ENCODE data around the gene ZWILCH.

The ZWILCH gene

DNA sequence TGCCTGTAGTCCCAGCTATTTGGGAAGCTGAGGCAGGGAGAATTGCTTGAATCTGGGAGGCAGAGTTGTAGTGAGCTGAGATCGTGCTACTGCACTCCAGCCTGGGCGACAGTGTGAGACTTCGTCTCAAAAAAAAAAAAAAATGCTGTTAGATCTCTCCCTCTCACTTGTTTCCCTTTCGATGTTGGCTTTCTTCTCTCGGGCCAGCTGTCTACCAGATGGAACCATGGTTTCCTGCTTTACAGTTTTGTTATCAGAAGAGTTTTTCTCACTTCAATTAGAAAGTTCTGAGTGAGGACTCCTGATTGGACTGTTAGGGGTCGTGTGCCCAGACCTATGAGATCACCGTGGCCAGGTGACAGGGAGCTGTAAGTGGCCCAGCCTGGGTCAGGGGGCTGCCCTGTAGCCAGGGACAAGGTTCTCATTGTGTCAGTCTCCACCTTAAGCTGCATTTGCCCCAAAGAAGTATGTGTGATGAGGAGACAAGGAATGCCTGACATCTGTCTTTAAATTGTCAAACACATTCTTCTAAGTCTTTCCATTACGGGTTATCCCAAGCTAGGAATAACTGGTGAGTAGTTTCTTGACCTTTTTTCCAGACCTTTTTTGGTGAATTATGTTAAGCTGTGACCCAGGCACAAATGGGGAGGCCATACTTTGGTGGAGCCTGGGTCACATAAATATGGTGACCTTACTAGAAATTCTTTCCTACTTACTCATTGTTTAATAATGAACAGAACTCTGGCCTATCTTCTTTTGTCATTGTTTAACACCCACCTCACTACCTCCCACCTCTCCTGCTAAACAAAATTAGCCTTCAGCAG is 32.7 kb upstream of the ZWILCH start:
- TF ChIP-seq, protein P1, sequence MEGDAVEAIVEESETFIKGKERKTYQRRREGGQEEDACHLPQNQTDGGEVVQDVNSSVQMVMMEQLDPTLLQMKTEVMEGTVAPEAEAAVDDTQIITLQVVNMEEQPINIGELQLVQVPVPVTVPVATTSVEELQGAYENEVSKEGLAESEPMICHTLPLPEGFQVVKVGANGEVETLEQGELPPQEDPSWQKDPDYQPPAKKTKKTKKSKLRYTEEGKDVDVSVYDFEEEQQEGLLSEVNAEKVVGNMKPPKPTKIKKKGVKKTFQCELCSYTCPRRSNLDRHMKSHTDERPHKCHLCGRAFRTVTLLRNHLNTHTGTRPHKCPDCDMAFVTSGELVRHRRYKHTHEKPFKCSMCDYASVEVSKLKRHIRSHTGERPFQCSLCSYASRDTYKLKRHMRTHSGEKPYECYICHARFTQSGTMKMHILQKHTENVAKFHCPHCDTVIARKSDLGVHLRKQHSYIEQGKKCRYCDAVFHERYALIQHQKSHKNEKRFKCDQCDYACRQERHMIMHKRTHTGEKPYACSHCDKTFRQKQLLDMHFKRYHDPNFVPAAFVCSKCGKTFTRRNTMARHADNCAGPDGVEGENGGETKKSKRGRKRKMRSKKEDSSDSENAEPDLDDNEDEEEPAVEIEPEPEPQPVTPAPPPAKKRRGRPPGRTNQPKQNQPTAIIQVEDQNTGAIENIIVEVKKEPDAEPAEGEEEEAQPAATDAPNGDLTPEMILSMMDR (IDR thresholded peaks at IDR 0.05; ENCODE audit: low read depth, low read length) = no peak
- peak; percentile 14 for DNase-seq (ENCODE audit: extremely low read depth, low read depth)

DNA sequence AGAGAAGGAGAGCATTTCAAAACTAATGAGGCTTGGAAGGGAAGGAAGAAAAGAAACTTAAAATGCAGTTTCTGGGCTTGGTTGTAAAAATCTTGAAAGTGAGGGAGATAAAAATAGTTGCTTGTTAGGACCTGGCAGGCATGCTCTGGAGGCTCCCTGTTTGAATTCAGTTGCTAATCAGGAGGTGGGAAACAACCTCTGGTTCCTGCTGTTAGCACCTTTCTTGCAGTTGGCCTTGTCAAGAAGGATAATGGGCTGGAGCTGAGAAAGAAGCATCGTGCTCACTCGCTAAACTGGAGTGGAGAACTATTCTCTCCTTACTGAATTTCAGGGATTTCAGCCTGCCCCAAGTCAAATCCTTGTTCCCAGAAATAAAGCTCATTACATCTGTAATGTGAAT is 31.0 kb upstream of the ZWILCH start:
- no peak for DNase-seq (ENCODE audit: extremely low read depth, low read depth)
- TF ChIP-seq, protein P1 (IDR thresholded peaks at IDR 0.05; ENCODE audit: low read depth, low read length) = no peak

DNA sequence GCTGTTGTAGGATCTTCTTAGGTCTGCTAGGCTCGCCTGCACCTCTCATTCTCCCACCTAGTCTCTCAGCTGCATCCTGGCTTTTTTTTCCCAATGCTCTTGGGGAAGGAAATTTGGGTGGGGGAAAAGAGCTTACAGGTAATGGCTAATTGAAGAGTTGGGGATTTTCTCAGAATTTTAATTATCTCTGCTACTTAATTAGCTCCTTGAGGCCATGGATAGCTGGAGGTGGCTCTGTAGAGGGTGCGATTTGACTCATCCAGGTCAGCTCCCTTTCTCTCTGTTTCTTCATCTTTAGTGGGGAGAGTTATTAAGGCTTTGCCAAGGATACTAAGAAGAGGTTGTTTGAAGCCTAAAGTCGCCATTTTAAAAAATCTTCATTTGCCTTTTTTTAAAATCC is 30.2 kb upstream of the ZWILCH start:
- no peak for DNase-seq (ENCODE audit: extremely low read depth, low read depth)
- TF ChIP-seq, protein P1 (IDR thresholded peaks at IDR 0.05; ENCODE audit: low read depth, low read length) = no peak

DNA sequence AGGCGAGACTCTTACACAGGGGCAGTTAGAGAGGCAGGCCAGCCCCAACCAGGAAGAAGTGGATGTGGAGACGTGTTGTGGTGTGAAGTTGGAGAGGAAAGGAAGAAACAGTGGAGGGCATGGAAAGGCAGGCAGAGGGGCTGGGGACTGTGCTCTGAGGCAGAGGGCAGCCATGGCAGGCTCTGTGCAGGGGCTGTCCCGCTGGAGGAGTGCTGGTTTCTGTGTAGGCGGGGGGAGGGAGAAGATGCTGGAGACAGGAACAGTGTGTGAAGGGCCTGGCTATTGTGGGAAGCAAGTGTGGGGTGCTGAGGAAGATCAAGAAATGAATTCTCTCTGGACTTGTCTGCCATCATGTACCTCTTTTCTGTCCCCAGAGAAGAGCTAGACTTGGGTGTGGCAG is 28.6 kb upstream of the ZWILCH start:
- TF ChIP-seq, protein P1 (IDR thresholded peaks at IDR 0.05; ENCODE audit: low read depth, low read length) = no peak
- DNase-seq (ENCODE audit: extremely low read depth, low read depth) = no peak

DNA sequence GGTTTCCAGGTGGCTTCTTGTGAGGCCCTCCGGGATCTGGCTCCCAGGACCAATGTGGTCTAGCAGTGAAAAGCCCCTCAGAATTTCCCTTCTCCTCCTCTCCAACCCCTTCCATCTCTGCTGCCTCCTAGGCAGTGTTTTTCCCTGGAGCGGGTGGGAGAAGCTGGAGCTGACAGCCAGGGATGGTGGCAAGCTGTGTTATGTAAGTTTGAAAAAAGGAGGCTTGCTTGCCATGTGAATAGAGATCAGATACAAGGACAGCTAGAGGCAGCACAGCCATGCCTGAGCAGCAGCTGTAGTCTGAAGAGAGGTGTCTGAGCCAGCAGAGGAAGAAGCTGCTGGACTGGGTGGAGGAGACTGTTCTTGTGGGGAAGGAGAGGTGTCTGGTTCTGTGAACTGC is 28.1 kb upstream of the ZWILCH start:
- TF ChIP-seq, protein P1 (IDR thresholded peaks at IDR 0.05; ENCODE audit: low read depth, low read length) = no peak
- no peak for DNase-seq (ENCODE audit: extremely low read depth, low read depth)

DNA sequence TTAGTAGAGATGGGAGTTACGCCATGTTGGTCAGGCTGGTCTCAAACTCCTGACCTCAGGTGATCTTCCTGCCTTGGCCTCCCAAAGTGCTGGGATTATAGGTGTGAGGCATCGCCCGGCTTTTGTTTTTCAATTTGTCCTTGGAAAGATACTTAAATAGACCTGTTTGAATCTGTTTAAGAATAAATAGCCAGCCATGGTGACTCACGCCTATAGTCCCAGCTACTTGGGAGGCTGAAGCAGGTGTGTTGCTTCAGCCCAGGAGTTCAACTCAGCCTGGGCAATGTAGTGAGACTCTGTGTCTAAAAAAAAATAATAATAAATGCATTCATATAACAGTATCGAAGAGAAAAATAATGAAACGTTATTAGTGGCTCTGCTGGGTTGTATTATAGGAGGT is 24.9 kb upstream of the ZWILCH start:
- DNase-seq (ENCODE audit: extremely low read depth, low read depth) = no peak
- TF ChIP-seq, protein P1 (IDR thresholded peaks at IDR 0.05; ENCODE audit: low read depth, low read length) = no peak

DNA sequence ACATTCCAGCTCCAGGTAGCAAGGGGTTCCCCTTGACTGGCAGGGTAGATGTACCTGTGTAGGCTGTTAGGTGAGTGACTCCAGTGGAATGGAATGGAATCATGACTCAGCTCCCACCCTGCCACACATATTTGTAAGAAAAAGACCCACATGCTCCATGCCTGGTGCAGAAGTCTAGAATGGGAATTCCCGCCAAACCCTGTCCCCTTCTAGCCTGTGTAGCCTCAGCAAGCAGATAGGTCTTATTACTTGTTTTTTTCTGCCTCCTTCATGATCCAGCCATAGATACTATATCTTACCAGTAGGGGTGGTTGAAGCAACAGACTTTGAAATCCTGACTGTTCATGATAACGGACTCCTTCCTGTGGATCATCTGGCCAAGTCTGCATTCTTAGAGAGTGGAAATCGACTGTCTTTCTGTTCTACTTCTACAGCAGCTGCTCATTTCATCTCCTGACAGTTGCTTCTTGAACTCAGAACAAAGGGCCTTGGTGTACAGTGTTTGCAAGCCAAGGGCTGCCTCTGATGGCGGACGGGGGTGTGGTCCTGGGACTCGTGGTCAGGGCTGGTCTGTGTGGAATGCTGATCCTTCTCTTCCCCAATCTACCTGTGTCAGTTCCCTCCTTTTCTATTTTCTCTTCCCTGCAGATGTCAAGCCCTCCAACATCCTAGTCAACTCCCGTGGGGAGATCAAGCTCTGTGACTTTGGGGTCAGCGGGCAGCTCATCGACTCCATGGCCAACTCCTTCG is 23.8 kb upstream of the ZWILCH start:
- no peak for DNase-seq (ENCODE audit: extremely low read depth, low read depth)
- TF ChIP-seq, protein P1 (IDR thresholded peaks at IDR 0.05; ENCODE audit: low read depth, low read length) = no peak

Data from AG09319 (cell line).